GM19193 (cell line): ENCODE data around the gene LRRC1.

Experiments
- POLR2A ChIP-seq: IDR thresholded peaks from 4 replicates; pipeline ENCODE4 v1.6.1; 2011; ENCODE audit not compliant: insufficient read depth, insufficient read length; ENCODE audit errors: extremely low read depth

LRRC1 gene

DNA sequence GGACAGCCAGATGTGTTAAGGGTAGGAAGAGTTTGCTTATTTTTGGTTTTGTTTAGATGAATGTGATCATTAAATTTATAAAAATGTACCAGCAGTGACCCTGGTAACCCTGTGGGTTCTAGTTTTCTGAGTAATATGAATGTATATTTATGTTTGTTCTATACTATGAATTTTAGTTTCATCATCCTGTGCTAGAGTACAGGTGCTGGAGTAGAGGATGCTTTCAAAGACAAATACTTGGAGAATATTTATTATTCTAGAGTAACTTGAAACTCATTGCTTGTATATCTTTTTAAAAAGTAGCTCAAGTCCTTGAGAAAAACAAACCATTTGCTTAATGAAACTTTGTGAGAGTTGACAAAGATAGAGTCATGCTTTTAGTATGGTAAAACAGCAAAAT is 7.8 kb downstream of the LRRC1 start:
- no peak for TF ChIP-seq POLR2A

DNA sequence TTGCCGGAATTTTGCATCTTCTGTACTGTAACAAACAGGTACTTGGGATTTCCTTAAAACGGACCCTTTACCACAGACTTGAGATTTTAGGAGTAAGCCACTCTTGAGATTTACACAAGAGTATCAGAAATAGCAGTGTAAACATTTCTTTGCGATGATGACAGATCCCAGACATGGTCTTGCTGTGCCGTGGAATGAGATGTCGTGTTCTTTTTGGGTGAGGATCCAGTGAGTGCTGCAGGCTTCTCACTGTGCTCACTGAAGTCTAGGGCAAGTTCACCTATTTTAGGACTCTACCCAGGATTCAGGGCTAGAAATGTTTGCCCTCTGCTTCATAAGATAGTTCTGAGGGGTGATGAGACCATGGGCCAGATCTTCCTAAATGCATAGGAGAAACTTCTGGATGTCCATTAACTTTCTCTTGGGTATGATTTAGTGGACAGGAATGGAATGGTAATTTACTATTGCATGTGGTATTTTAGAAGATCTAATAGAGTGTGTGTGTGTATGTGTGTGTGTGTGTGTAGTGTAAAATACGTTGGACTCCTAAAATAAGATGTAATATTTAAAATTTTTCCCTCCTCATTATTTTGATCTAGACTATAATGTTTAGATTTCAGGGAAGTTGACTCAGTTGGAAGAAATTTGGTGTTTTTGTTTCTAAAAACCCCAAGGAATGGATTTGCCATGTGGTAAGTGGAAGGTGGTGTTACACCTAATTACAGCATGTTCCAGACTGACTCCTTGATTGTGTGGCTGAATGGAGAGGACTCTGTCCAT is 8.5 kb downstream of the LRRC1 start:
- no peak for TF ChIP-seq POLR2A

DNA sequence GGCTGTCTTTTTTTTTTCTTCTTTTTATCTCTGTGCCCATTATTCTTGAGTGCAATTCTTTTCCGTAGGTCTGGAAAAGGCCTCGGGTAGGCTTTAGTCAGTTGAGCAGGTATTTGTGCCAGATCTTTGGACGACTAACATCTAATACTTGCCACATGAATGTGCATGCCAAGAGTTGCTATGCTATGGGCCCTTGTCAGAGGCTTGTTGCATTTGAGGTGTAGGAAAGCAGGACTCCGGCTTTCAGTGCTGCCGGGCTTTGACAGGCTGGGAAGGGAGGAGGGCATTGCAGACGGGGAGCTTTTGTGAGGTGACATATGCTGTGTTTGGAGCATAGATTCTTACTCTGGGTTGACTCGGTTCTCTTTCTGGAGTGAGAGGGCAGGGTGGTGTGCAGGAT is 10.2 kb downstream of the LRRC1 start:
- no peak for TF ChIP-seq POLR2A

DNA sequence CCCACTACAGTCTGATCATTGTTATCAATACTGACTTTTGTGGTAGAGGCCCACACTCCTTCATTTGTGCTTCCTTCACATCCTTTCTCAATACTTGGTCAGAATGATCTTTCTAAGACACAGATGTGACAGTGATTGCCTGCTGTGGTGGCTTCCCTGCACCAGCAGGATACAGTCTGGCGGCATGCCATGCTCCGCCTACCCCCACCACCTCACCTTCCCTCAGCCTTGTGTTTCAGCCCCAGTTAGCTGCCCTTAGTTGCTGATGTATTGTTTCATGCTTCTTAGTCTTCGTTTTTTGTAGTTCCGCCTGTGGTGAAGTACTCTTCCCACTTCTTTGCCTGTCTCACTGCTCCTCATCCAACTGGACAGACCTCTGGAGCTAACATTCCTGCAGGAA is 10.9 kb downstream of the LRRC1 start:
- no peak for TF ChIP-seq POLR2A

DNA sequence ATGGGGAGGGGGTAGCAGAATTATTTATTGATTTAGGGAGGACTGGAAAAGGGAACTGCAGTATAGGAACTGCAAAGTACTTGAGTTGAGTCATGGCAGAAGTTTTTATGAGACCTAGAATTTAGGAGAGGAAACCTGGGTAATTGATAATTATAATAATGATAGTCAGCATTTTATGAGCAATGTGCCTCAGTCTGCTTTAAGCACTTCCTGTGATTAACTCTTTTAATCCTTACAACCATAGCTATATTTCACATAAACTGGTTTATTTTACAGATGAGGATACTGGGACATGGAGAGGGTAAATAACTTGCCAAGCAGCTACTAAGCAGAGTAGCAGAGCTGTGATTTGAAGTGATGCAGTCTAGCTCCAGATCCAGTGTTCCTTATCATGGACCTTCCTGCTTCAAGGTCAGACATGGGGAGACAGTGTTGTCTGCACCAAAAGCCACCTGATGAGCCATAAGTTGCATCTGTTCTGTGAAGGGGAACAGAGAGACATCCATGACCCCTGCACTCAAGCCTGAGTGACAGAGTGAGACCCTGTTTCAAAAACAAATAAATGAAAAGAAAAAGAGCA is 13.6 kb downstream of the LRRC1 start:
- TF ChIP-seq POLR2A, result no peak

DNA sequence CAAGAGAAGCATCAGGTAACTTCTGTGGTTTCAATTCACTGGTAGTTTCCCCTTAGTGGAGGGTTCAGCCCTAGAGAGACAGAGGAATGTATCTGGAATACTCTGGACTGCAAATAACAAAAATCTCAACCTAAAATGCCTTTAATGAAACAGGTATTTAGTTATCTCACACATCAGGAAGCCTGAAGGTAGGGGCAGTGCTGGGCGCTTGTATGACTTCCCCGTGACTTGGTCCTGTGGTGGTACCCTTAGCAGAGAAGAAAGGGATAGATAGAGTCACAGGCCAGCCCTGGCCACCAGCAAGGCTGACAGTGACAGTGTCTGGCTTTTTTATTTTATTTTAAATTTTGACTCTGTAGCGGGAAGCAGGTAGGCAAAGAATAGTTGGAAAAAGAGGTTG is 14.9 kb downstream of the LRRC1 start:
- no peak for TF ChIP-seq POLR2A

DNA sequence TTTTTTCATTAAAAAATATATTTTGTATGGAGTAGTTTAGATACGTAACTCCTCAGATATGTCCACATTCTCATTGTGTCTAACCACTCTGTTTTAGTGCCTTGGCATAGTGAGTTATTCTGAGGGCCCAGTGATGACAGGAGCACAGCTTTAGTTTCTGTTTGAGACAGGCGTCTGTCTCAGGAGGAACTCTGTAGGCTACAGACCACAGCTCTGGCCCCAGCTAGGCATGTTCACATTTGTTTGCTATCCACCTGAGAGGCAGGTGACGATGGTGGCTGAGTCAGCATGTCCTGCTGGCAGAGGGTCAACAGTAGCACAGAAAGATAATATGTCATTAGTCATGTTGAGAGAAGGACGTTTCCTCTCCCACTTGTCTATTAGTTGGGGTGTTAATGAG is 16.3 kb downstream of the LRRC1 start:
- no peak for TF ChIP-seq POLR2A

DNA sequence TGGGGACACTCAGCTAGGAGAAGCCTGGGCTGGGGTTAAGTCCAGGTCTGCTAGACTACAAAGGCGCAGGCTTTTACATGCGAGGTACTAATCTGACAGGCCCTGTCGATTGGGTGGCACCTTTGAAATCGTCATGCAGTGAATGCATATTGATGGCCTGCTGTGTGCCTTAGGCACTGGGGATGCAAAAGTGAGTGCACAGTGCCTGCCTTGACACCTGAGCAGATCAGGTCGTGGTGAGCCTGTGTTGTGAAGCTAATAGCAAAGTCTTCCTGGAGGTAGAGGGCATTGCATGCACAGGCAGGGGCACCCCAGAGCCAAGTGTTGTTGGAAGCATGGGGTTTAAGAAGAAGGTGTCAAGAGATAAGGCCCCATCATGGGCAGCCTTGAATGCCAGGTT is 16.9 kb downstream of the LRRC1 start:
- no peak for TF ChIP-seq POLR2A

DNA sequence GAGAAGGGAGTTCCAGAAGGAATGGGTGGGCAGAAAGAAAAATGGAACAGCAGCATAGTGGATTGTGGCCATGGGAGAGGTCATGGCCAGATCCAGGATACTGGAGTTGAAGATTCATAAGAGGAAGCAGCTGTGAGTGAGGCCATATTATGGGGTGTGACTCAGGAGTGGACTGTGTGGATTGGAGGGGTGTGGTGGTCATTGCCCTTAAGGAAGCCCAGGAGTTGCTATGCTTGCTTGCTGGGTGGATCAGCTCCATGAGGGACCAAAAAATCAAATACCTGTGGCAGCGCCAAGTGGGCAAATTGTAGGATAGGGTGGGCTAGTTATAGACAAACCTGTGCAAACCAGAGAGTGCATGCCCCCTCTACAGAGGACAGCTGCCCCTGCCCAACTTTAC is 18.3 kb downstream of the LRRC1 start:
- TF ChIP-seq POLR2A, result no peak

DNA sequence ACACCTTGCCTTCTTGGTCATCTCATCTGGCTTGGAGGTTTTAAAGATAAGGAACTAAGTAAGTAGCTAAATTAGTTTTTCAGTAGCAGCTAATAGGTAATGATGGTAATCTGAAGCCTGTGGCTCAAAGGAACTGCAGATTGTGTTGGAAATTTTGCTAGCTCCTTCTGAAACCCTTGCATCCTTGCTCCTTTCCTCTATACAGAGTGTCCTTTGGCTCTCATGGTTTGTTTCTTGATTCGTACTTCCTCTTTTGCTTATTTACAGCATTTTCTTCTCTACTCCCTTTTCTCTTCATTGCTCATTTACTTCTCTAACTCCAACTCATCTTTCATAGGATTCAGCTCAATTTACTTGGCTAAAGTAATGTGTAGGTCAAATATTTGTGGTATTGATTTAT is 19.0 kb downstream of the LRRC1 start:
- no peak for TF ChIP-seq POLR2A

DNA sequence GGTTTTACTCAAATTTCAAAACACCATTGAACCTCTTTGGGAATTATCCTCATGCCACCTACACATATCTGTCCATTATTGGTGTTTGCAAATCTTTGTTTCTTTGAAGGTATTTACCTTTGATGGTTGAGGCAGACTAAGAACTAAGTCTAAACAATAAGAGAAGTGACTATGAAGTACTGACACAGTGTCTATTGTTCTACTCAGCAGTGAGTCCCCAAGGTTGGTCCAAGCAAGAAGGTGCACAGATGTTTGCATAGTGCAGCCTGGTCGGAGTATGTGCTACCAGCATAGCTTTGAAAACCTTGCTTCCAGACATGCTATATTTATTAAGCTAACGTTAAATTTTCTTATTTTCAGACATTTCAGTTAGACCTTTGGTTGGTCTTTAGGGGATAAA is 19.5 kb downstream of the LRRC1 start:
- TF ChIP-seq POLR2A, result no peak

DNA sequence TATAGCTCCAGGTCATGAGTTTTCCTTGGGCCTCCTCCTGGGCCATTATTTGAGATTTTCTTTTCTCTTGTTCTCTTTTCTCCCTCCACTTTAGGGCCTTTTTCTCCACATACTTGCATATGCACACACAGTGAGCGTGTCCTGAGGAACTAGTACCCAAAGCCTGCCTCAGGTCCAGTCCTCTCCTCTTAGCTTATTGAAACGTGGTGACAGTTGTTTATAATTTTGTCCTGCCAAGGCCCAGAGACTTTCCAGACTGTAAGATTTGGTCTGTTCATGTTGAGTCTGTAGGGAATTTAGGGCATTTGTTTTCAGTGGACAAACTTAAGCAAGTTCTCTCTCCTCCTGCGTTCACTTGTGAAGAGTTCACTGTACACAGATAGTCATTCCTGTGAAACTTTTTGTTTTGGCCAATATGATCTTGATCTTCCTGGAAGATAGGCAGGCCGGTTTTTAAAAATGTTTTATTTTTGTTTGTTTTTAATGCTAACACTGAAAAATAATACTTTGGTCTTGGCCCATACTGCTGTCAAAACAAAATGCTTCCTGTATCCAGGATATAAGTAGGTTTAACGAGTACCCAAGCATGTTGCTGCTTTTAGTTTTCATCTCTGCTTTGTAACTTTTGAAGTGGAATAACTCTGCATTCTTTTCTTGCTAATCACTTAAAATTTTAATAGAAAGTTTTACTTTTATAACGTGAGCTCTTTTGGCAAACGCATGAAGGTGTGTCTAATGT is 20.7 kb downstream of the LRRC1 start:
- no peak for TF ChIP-seq POLR2A

DNA sequence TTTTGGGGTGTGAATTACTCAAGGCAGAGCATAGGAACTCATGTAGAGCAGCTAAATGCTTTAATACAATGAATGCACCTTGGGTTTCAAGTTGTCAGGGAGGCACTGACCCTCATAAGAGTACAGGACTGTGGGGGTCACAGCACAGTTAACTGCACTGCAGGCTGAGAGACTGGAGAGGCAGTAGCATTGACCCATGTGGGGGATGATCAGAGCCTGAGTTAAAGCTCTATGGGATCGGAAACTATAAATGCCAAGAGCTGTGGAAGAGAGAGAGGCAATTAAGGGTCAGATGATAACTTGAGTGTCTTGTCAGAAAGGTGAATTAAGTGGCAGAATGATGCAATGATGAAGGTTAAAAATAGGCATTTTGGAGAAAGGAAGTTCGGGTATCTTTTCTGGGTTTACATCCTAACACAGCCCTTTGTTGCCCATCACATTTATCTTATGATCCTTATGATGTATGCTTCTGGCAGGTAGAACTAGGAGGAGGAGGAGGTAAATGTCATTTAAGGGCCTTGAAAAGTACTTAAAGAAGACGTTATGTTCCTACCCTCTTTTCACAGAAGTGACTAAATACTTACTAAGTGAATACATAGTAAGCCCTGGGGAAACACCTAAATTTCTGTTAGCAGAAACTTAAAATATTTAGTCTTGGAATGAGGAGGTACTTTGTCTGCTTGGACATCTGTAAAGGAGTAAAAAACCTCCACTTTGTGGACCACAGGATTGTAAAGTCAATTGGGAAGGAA is 24.2 kb downstream of the LRRC1 start:
- TF ChIP-seq POLR2A, result no peak

DNA sequence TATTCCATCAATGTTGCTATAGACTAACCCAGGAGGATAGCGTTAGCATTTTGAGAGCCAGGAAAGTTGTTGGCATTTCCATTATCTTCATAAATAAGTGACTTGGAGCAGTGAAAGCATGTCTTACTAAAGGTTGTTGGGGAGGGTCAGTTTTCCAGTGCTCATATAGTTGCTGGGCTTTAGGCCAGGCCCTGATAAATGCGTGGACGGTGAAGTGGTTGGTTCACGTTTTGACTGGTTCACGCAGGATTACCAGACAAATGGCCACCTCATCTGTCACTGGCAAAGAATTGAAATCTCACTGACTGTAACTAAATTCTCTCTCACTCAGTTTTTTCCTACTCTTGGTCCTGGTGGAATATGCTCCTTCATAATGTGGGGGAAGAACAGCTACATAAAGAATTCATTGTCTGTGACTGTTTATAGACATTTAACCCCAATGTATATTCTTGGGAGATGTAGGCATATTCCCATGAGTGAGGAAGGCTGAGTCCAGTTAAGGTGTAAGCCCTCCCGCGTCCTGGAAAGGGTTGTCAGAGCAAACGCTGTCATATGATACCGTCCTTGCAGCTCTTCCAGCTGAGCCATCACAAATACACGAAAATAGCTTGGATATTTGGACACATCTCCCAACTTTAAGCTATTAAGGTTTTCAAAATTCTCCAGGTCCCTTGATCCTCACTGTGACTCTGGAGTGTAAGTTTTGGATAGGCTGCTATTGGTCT is 27.8 kb downstream of the LRRC1 start:
- TF ChIP-seq POLR2A, result no peak

DNA sequence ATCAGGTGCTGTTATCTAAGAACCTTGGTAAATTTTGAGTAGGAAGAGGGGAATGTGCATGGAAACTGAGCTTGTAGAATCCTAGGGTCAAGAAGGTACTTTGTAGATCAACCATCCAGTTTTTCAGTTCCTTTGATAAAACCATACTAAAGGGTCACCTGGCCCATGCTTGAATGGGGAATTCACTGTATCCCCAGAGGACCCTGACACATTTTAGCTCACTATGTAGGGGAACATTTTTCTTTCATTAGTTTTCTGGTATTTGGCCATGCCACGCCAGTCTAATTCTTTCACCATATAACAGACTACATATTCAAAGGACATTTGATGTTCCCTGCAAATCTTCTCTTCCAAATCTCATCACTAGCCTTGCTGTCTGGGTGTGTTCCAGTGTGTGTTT is 29.9 kb downstream of the LRRC1 start:
- TF ChIP-seq POLR2A, result no peak
